NCI-H460 (cell line): ENCODE data around the gene HYAL4. TPM values are rescaled to one million over a fixed set of nuclear protein-coding genes. Genes with fewer than 3 reads are reported as not detected.
"Not testable (repeated sequence)": the region's sequence is repeated elsewhere in the genome, so short reads cannot be mapped to it uniquely, and the experiment has no call there.

Experiments
- DNase-seq: peaks from one replicate; pipeline ENCODE4 v3.0.0-alpha.2; 2016; ENCODE audit warnings: low read depth; ENCODE audit errors: extremely low read depth
- total RNA-seq: library from RNA; depleted of rRNA; stranded (reverse); fragments of >200 nt; shearing (Covaris generic); gene quantifications from 2 replicates; pipeline ENCODE4 v1.2.3, GENCODE V29; 2014

Gene HYAL4
- total RNA-seq, 1 experiment from 2014 or later, result not detected

GRCh38 chr7:123845823-123846216 lies 851 bp downstream of the HYAL4 start:
- DNase-seq, result no peak

- DNase-seq, result no peak
Observed at GRCh38 chr7:123846217-123846891, 1.4 kb downstream of the HYAL4 start.

- no peak for DNase-seq
Observed at GRCh38 chr7:123847868-123848267, 2.9 kb downstream of the HYAL4 start.

GRCh38 chr7:123849855-123850254 lies 4.9 kb downstream of the HYAL4 start:
- DNase-seq, result no peak

- DNase-seq, result not testable (repeated sequence)
Observed at GRCh38 chr7:123851404-123851803, 6.4 kb downstream of the HYAL4 start.

GRCh38 chr7:123854291-123854690 lies 9.3 kb downstream of the HYAL4 start:
- not testable (repeated sequence) for DNase-seq

- not testable (repeated sequence) for DNase-seq
Observed at GRCh38 chr7:123856428-123856827, 11.5 kb downstream of the HYAL4 start.

GRCh38 chr7:123860848-123861247 lies 15.9 kb downstream of the HYAL4 start:
- no peak for DNase-seq

GRCh38 chr7:123862775-123863174 lies 17.8 kb downstream of the HYAL4 start:
- DNase-seq, result no peak

- no peak for DNase-seq
Observed at GRCh38 chr7:123863461-123863860, 18.5 kb downstream of the HYAL4 start.

- DNase-seq, result no peak
Observed at GRCh38 chr7:123864012-123864411, 19.0 kb downstream of the HYAL4 start.

- DNase-seq, result no peak
Observed at GRCh38 chr7:123864436-123864835, 19.5 kb downstream of the HYAL4 start.

- no peak for DNase-seq
Observed at GRCh38 chr7:123864966-123865365, 20.0 kb downstream of the HYAL4 start.

GRCh38 chr7:123865517-123866117 lies 20.6 kb downstream of the HYAL4 start:
- peak; percentile 69 for DNase-seq

- no peak for DNase-seq
Observed at GRCh38 chr7:123867225-123867624, 22.3 kb downstream of the HYAL4 start.

- DNase-seq, result peak; percentile 67
Observed at GRCh38 chr7:123871998-123872867, 27.3 kb downstream of the HYAL4 start.

- no peak for DNase-seq
Observed at GRCh38 chr7:123872908-123873307, 27.9 kb downstream of the HYAL4 start.

GRCh38 chr7:123876557-123877256 lies 31.7 kb downstream of the HYAL4 start:
- no peak for DNase-seq

- DNase-seq, result no peak
Observed at GRCh38 chr7:123879628-123880027, 34.7 kb downstream of the HYAL4 start.

GRCh38 chr7:123881300-123881699 lies 36.3 kb downstream of the HYAL4 start:
- no peak for DNase-seq

GRCh38 chr7:123883154-123883553 lies 38.2 kb downstream of the HYAL4 start:
- no peak for DNase-seq
